SK-N-MC (cell line): ENCODE measurements around the gene ARL6IP4.
A peak's percentile ranks its signal among the peaks of the same experiment; 100 is the strongest.

Experiments used
- EZH2 ChIP-seq: fragments of 200-600 bp; sonication (generic); IDR thresholded peaks from one replicate; pipeline ENCODE4 v1.6.1; 2017; ENCODE audit warnings: antibody characterized with exemption
- FOXP2 ChIP-seq: optimal IDR thresholded peaks from 2 replicates; pipeline ENCODE3; 2011; ENCODE audit warnings: mild to moderate bottlenecking, moderate library complexity; ENCODE audit not compliant: insufficient read depth; ENCODE audit errors: extremely low read length, control extremely low read depth
- POLR2AphosphoS5 ChIP-seq: IDR thresholded peaks from 2 replicates; pipeline ENCODE4 v1.6.1; 2012; ENCODE audit warnings: mild to moderate bottlenecking, low read depth, low read length, borderline replicate concordance

GRCh38 chr12:122965851-122966742 is 14.4 kb upstream of the ARL6IP4 start, which contains the start of gene ABCB9:
- no peak for TF ChIP-seq EZH2
- TF ChIP-seq POLR2AphosphoS5: peak; percentile 75; the same call in 1 of the 2 replicates
- no peak for TF ChIP-seq FOXP2
